ENCODE data around the gene GGCT.

Gene GGCT

GRCh38 chr7:30478349-30479201, 26.1 kb downstream of the GGCT start, which contains the start of gene NOD1:
TSS of gene NOD1 (minus strand) at chr7:30478784. CDS start at chr7:30456921, 21,863 bp downstream.
- H2AFZ ChIP-seq (ENCODE audit: low read length): peak within 1 kb of the TSS; percentile 90
- no peaks in the 10 kb centered on the region for H3K36me3 ChIP-seq (replicated peaks; ENCODE audit: insufficient read depth, low read length)
- no peaks in the 10 kb centered on the region for H3K4me1 ChIP-seq (ENCODE audit: low read length)
- peaks cover 6% of the 10 kb centered on the region; the same call in 1 of the 2 replicates for H3F3A ChIP-seq (ENCODE audit: insufficient read depth, low read length)
- H4K20me1 ChIP-seq (ENCODE audit: insufficient read depth, low read length): no peaks in the 10 kb centered on the region
- no peaks in the 10 kb centered on the region for H3K27me3 ChIP-seq (replicated peaks; ENCODE audit: insufficient read depth, low read length)
- TF ChIP-seq, protein P1, sequence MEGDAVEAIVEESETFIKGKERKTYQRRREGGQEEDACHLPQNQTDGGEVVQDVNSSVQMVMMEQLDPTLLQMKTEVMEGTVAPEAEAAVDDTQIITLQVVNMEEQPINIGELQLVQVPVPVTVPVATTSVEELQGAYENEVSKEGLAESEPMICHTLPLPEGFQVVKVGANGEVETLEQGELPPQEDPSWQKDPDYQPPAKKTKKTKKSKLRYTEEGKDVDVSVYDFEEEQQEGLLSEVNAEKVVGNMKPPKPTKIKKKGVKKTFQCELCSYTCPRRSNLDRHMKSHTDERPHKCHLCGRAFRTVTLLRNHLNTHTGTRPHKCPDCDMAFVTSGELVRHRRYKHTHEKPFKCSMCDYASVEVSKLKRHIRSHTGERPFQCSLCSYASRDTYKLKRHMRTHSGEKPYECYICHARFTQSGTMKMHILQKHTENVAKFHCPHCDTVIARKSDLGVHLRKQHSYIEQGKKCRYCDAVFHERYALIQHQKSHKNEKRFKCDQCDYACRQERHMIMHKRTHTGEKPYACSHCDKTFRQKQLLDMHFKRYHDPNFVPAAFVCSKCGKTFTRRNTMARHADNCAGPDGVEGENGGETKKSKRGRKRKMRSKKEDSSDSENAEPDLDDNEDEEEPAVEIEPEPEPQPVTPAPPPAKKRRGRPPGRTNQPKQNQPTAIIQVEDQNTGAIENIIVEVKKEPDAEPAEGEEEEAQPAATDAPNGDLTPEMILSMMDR (IDR thresholded peaks at IDR 0.05; ENCODE audit: low read length): peak; percentile 14; the same call in 1 of the 2 replicates
- TF ChIP-seq EZH2phosphoT487 (IDR thresholded peaks at IDR 0.05; ENCODE audit: low read length) (no peak), EZH2 (optimal IDR thresholded peaks at IDR 0.05; ENCODE audit: low read depth, low read length) (no peak)
- no peaks in the 10 kb centered on the region for H3K9me2 ChIP-seq (replicated peaks; ENCODE audit: insufficient read depth, low read length)
- H3K9me3 ChIP-seq (replicated peaks; ENCODE audit: insufficient read depth, low read length): no peaks in the 10 kb centered on the region
- peak; percentile 66 for DNase-seq
- H3K4me2 ChIP-seq (ENCODE audit: low read depth, low read length): peak within 1 kb of the TSS; percentile 92
- H3K27ac ChIP-seq (ENCODE audit: low read length): peak within 1 kb of the TSS; percentile 48; the same call in 1 of the 2 replicates
- H3K4me3 ChIP-seq (ENCODE audit: low read length): peak within 1 kb of the TSS; percentile 75
- H3K79me2 ChIP-seq (ENCODE audit: low read length): no peaks in the 10 kb centered on the region
- H3K9ac ChIP-seq (ENCODE audit: low read length): peak within 1 kb of the TSS; percentile 63

DNA sequence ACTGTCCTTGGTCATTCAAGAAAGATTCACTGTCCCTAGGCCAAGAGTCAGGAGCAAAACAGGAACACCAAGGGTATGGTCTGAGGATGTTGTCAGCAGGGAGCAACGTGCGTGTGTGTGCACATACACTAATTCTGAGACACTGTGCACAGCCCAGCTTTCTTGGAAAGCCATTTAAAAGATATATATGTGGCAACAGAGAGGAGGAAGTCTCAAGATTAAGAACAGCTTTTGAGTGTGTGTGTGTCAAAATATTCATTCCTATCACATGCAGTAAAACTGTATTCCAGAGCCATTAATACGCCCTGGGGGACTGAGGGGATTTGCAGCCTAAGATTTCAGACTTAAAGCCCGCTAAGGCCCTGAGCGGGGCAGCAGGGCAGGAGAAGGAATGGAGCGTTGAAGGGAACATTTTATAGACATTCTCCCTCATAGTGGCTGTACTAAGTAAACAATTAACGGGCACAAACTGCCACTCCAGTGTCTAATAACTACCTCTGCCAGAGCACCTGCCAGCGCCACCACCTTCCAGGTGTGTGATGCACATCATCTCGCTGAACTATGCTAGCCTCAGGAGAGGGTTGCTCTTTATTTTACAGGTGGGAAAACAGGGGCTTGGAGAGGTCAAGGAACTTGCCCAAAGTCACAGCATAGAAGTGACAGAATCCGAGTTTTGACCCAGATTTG, 28.0 kb downstream of the GGCT start:
- no peak overlapping the region for H2AFZ ChIP-seq (ENCODE audit: low read length)
- H3K4me1 ChIP-seq (ENCODE audit: low read length): no peaks in the 10 kb centered on the region
- no peak overlapping the region for H3K4me3 ChIP-seq (ENCODE audit: low read length)
- no peaks in the 10 kb centered on the region for H4K20me1 ChIP-seq (ENCODE audit: insufficient read depth, low read length)
- H3K9me3 ChIP-seq (replicated peaks; ENCODE audit: insufficient read depth, low read length): no peaks in the 10 kb centered on the region
- DNase-seq: no peak
- no peaks in the 10 kb centered on the region for H3K36me3 ChIP-seq (replicated peaks; ENCODE audit: insufficient read depth, low read length)
- H3K9me2 ChIP-seq (replicated peaks; ENCODE audit: insufficient read depth, low read length): no peaks in the 10 kb centered on the region
- H3F3A ChIP-seq (ENCODE audit: insufficient read depth, low read length): peaks cover 6% of the 10 kb centered on the region; the same call in 1 of the 2 replicates
- no peak overlapping the region for H3K9ac ChIP-seq (ENCODE audit: low read length)
- no peaks in the 10 kb centered on the region for H3K79me2 ChIP-seq (ENCODE audit: low read length)
- H3K27me3 ChIP-seq (replicated peaks; ENCODE audit: insufficient read depth, low read length): no peaks in the 10 kb centered on the region
- H3K27ac ChIP-seq (ENCODE audit: low read length): no peak overlapping the region
- H3K4me2 ChIP-seq (ENCODE audit: low read depth, low read length): no peak overlapping the region
- TF ChIP-seq, protein P1 (IDR thresholded peaks at IDR 0.05; ENCODE audit: low read length): no peak
- TF ChIP-seq EZH2 (optimal IDR thresholded peaks at IDR 0.05; ENCODE audit: low read depth, low read length) (no peak), EZH2phosphoT487 (IDR thresholded peaks at IDR 0.05; ENCODE audit: low read length) (no peak)

GRCh38 chr7:30475580-30475979, 29.0 kb downstream of the GGCT start:
- Histone ChIP-seq H3K4me1 (ENCODE audit: low read length) (no peaks in the 10 kb centered on the region), H3K36me3 (replicated peaks; ENCODE audit: insufficient read depth, low read length) (no peaks in the 10 kb centered on the region), H2AFZ (ENCODE audit: low read length) (no peak overlapping the region), H3K9me3 (replicated peaks; ENCODE audit: insufficient read depth, low read length) (no peaks in the 10 kb centered on the region), H3K4me2 (ENCODE audit: low read depth, low read length) (no peak overlapping the region), H3F3A (ENCODE audit: insufficient read depth, low read length) (peaks cover 6% of the 10 kb centered on the region; the same call in 1 of the 2 replicates), H3K4me3 (ENCODE audit: low read length) (no peak overlapping the region), H3K27ac (ENCODE audit: low read length) (no peak overlapping the region), H3K9me2 (replicated peaks; ENCODE audit: insufficient read depth, low read length) (no peaks in the 10 kb centered on the region), H4K20me1 (ENCODE audit: insufficient read depth, low read length) (no peaks in the 10 kb centered on the region), H3K79me2 (ENCODE audit: low read length) (no peaks in the 10 kb centered on the region), H3K27me3 (replicated peaks; ENCODE audit: insufficient read depth, low read length) (no peaks in the 10 kb centered on the region), H3K9ac (ENCODE audit: low read length) (no peak overlapping the region)
- no peak for DNase-seq
- TF ChIP-seq, protein P1 (IDR thresholded peaks at IDR 0.05; ENCODE audit: low read length): no peak
- TF ChIP-seq EZH2phosphoT487 (IDR thresholded peaks at IDR 0.05; ENCODE audit: low read length): no peak

All from MM.1S (cell line).